Activated T-helper 17 cell treated with anti-CD3 and anti-CD28 coated beads, Interleukin-2, amount 50 U/mL, for 72 hours (primary cell): ENCODE results near the gene L1TD1. TPM values are rescaled to one million over a fixed set of nuclear protein-coding genes. Genes with fewer than 3 reads are reported as not detected.
"Not testable (repeated sequence)": the region's sequence is repeated elsewhere in the genome, so short reads cannot be mapped to it uniquely, and the experiment has no call there.

Experiments
- ATAC-seq: fragments of 150-1000 bp; cut with Tn5 transposase; replicated peaks from 2 replicates; pipeline ENCODE4 v1.10.0; 2021; ENCODE audit warnings: mild to moderate bottlenecking, moderate library complexity
- H3K27ac Mint-ChIP-seq: one replicate; pipeline ENCODE4 v1.8.0; 2022; ENCODE audit warnings: mixed read lengths
- H3K27me3 Mint-ChIP-seq: one replicate; pipeline ENCODE4 v1.8.0; 2022; ENCODE audit warnings: mixed read lengths
- H3K36me3 Mint-ChIP-seq: one replicate; pipeline ENCODE4 v1.8.0; 2022; ENCODE audit warnings: low read depth, mild to moderate bottlenecking, mixed read lengths
- H3K4me1 Mint-ChIP-seq: one replicate; pipeline ENCODE4 v1.8.0; 2022; ENCODE audit warnings: mixed read lengths
- H3K4me3 Mint-ChIP-seq: one replicate; pipeline ENCODE4 v1.8.0; 2022; ENCODE audit warnings: mild to moderate bottlenecking, mixed read lengths
- H3K9me3 Mint-ChIP-seq: one replicate; pipeline ENCODE4 v1.8.0; 2022; ENCODE audit warnings: mixed read lengths
- total RNA-seq, 2 donors: library from RNA; stranded (reverse); gene quantifications; one replicate each; pipeline ENCODE4 v1.2.3, GENCODE V29; 2022

Gene L1TD1, protein sequence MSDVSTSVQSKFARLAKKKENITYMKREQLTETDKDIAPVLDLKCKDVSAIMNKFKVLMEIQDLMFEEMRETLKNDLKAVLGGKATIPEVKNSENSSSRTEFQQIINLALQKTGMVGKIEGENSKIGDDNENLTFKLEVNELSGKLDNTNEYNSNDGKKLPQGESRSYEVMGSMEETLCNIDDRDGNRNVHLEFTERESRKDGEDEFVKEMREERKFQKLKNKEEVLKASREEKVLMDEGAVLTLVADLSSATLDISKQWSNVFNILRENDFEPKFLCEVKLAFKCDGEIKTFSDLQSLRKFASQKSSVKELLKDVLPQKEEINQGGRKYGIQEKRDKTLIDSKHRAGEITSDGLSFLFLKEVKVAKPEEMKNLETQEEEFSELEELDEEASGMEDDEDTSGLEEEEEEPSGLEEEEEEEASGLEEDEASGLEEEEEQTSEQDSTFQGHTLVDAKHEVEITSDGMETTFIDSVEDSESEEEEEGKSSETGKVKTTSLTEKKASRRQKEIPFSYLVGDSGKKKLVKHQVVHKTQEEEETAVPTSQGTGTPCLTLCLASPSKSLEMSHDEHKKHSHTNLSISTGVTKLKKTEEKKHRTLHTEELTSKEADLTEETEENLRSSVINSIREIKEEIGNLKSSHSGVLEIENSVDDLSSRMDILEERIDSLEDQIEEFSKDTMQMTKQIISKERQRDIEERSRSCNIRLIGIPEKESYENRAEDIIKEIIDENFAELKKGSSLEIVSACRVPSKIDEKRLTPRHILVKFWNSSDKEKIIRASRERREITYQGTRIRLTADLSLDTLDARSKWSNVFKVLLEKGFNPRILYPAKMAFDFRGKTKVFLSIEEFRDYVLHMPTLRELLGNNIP
- not detected for total RNA-seq

DNA sequence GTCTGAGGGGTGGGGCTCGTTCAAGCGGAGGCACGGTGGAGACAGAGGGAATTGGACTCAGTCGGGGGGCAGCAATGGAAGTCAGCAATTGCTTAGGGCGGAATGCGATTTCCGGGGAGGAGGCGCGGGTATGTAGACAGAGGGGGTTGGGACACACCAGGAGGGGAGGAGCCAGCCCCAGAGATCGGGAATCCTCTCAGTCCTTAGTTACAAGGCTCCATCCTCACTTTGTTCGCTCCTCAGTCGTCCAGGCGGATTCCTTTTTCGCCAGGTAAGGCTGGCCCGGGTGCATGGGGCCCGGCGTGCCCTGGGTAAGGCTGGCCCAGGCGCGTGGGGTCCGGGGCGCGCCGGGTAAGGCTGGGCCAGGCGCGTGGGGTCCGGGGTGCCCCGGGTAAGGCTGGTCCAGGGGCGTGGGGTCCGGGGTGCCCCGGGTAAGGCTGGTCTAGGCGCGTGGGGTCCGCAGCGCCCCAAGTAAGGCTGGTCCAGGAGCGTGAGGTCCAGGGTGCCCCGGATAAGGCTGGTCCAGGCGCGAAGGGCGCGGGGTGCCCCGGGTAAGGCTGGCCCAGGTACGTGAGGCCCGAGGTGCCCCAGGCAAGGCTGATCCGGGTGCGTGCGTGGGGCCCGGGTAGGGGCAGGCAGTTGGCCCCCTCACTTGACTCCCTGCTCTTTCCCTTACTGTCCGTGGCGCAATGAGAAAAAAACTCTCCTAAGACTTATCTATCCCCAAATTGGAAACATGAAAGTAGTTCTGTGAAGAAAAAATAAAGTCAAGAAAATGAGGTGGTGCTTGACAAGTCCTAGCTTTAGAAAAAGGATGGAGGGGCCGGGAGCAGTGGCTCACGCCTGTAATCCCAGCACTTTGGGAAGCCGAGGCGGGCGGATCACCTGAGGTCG, at the start of gene L1TD1:
Gene L1TD1 (plus strand): TSS at position 199 of the 894 bp plus-strand sequence. CDS start 11,780 bp downstream, outside the sequence.
- Mint-ChIP-seq H3K36me3 (no peaks in the 10 kb centered on the region), H3K27ac (no peak within 1 kb of the TSS), H3K4me1 (no peaks in the 10 kb centered on the region), H3K27me3 (peaks cover 21% of the 10 kb centered on the region), H3K4me3 (no peak within 1 kb of the TSS), H3K9me3 (no peaks in the 10 kb centered on the region)
- no peak for ATAC-seq

DNA sequence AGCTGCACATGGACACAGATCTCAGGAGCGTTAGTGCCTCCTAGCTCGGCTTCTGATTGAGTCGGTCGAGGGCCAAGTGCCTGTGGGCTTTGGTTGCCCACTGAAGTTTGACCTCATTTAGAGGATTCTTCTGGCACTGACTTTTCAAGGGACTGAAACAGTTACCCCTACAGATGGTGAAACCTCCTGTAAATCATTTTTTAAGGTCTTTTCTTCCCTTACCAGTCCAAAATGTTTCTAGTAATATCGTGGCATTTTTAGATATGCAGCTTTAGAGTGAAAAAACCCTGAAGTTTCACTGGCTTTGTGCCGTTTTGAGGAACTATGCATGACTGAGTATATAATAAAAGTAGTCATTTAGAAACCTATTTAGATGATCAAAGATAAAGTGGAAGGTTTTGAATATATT, 34.7 kb upstream of the L1TD1 start:
- Mint-ChIP-seq H3K27ac (no peak overlapping the region), H3K4me1 (no peaks in the 10 kb centered on the region), H3K4me3 (no peak overlapping the region), H3K36me3 (peaks cover 16% of the 10 kb centered on the region), H3K27me3 (no peaks in the 10 kb centered on the region), H3K9me3 (no peaks in the 10 kb centered on the region)
- ATAC-seq: no peak

- peaks cover 16% of the 10 kb centered on the region for H3K36me3 Mint-ChIP-seq
- H3K4me1 Mint-ChIP-seq: no peaks in the 10 kb centered on the region
- no peak overlapping the region for H3K27ac Mint-ChIP-seq
- no peak for ATAC-seq
- no peak overlapping the region for H3K4me3 Mint-ChIP-seq
- H3K27me3 Mint-ChIP-seq: no peaks in the 10 kb centered on the region
- no peaks in the 10 kb centered on the region for H3K9me3 Mint-ChIP-seq
These were observed 32.9 kb upstream of the L1TD1 start for GRCh38 chr1:62161711-62162110.

- not testable (repeated sequence) for H3K9me3 Mint-ChIP-seq, H3K36me3 Mint-ChIP-seq, H3K27me3 Mint-ChIP-seq, H3K4me1 Mint-ChIP-seq, H3K4me3 Mint-ChIP-seq, H3K27ac Mint-ChIP-seq, ATAC-seq
These were observed 24.3 kb upstream of the L1TD1 start for GRCh38 chr1:62170380-62170779.

DNA sequence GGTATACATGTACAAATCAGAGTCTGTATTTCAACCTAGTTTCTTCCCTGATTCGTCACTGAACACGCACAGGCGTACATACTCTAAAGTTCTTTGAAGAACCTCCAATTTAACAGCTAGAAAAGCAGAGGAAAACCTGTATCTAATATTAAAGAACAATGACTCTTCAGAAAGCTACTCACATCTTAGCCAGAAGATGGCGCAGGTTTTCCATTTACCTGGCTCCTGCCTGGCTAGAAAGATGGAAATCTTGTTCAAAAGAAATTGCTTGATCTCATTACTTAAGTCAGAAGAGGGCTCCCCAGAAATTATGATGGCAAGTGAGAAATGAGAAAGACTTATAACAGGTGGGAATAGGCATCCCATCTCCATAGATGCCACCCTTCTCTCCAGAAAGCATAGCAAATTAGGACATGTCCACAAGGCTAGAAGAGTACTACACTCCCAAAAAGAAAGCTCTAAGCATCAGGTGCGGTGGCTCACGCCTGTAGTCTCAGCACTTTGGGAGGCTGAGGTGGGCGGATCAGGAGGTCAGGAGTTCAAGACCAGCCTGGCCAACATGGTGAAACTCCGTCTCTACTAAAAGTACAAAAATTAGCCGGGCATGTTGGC, 19.0 kb upstream of the L1TD1 start:
- H3K27ac Mint-ChIP-seq: no peak overlapping the region
- H3K4me3 Mint-ChIP-seq: no peak overlapping the region
- H3K27me3 Mint-ChIP-seq: no peaks in the 10 kb centered on the region
- no peak for ATAC-seq
- no peaks in the 10 kb centered on the region for H3K4me1 Mint-ChIP-seq
- no peaks in the 10 kb centered on the region for H3K36me3 Mint-ChIP-seq
- no peaks in the 10 kb centered on the region for H3K9me3 Mint-ChIP-seq

- Mint-ChIP-seq H3K4me3 (no peak overlapping the region), H3K36me3 (no peaks in the 10 kb centered on the region), H3K27me3 (no peaks in the 10 kb centered on the region), H3K9me3 (no peaks in the 10 kb centered on the region), H3K27ac (no peak overlapping the region), H3K4me1 (no peaks in the 10 kb centered on the region)
- no peak for ATAC-seq
These were observed 17.9 kb upstream of the L1TD1 start for GRCh38 chr1:62176597-62177312.

- no peaks in the 10 kb centered on the region for H3K27me3 Mint-ChIP-seq
- ATAC-seq: no peak
- H3K4me1 Mint-ChIP-seq: no peaks in the 10 kb centered on the region
These were observed 17.0 kb upstream of the L1TD1 start for GRCh38 chr1:62177621-62178020.

GRCh38 chr1:62178372-62178771, 16.3 kb upstream of the L1TD1 start:
- Mint-ChIP-seq H3K27me3 (peaks cover 4% of the 10 kb centered on the region), H3K27ac (no peak overlapping the region), H3K4me1 (no peaks in the 10 kb centered on the region), H3K36me3 (no peaks in the 10 kb centered on the region), H3K9me3 (no peaks in the 10 kb centered on the region), H3K4me3 (no peak overlapping the region)
- ATAC-seq: no peak

More at GRCh38 chr1:62177621-62178020, 17.0 kb upstream of the L1TD1 start:
- H3K4me3 Mint-ChIP-seq: no peak overlapping the region
- H3K9me3 Mint-ChIP-seq: no peaks in the 10 kb centered on the region
- no peaks in the 10 kb centered on the region for H3K36me3 Mint-ChIP-seq
- no peak overlapping the region for H3K27ac Mint-ChIP-seq

- ATAC-seq, H3K4me1 Mint-ChIP-seq: not testable (repeated sequence)
These were observed 14.6 kb upstream of the L1TD1 start for GRCh38 chr1:62180054-62180453.

DNA sequence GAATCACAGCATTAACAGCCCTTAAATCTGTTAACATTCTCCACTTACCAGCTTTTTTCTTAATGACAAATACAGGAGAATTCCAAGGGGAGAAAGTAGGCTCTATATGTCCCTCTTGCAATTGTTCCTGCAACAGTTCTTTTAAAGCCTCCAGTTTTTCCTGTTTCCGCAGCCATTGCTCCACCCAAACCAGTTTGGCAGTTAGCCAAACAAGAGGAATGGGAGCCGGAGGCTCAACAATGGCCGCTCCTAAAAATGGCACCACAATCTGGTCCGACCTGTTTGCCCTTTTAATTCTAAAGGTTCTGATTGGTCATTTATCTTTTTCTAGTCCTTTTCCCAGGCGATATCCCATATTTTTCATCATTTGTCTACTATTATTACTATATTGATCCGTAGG, 14.0 kb upstream of the L1TD1 start:
- Mint-ChIP-seq H3K9me3 (no peaks in the 10 kb centered on the region), H3K4me3 (no peak overlapping the region), H3K27ac (no peak overlapping the region), H3K36me3 (no peaks in the 10 kb centered on the region), H3K27me3 (peaks cover 4% of the 10 kb centered on the region), H3K4me1 (no peaks in the 10 kb centered on the region)
- ATAC-seq: no peak

More at GRCh38 chr1:62180054-62180453, 14.6 kb upstream of the L1TD1 start:
- H3K27ac Mint-ChIP-seq, H3K9me3 Mint-ChIP-seq, H3K4me3 Mint-ChIP-seq, H3K36me3 Mint-ChIP-seq, H3K27me3 Mint-ChIP-seq: not testable (repeated sequence)

DNA sequence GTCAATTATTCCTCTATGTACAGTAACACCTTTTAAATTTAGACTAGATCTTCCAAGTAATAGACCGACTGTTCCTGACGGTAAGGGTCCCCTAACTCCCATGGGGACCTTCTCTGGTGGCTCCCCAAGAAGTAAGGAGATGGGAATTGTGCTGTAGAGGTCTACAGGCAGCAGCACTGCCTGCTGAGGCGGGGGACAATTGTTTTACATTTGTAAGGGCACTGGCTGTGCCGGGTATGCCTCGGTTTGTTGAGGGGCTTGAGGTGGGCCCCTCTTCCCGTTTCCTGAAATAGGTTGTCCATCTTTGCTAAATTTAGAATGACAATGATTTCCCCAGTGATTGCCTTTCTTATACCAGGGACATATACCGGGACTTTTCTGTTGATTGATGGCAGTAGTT, 13.1 kb upstream of the L1TD1 start:
- Mint-ChIP-seq H3K4me1 (no peaks in the 10 kb centered on the region), H3K36me3 (no peaks in the 10 kb centered on the region), H3K27me3 (peaks cover 4% of the 10 kb centered on the region), H3K27ac (no peak overlapping the region), H3K9me3 (no peaks in the 10 kb centered on the region), H3K4me3 (no peak overlapping the region)
- no peak for ATAC-seq

GRCh38 chr1:62182157-62182556, 12.5 kb upstream of the L1TD1 start:
- ATAC-seq, H3K27me3 Mint-ChIP-seq, H3K9me3 Mint-ChIP-seq, H3K4me1 Mint-ChIP-seq, H3K4me3 Mint-ChIP-seq, H3K27ac Mint-ChIP-seq, H3K36me3 Mint-ChIP-seq: not testable (repeated sequence)

DNA sequence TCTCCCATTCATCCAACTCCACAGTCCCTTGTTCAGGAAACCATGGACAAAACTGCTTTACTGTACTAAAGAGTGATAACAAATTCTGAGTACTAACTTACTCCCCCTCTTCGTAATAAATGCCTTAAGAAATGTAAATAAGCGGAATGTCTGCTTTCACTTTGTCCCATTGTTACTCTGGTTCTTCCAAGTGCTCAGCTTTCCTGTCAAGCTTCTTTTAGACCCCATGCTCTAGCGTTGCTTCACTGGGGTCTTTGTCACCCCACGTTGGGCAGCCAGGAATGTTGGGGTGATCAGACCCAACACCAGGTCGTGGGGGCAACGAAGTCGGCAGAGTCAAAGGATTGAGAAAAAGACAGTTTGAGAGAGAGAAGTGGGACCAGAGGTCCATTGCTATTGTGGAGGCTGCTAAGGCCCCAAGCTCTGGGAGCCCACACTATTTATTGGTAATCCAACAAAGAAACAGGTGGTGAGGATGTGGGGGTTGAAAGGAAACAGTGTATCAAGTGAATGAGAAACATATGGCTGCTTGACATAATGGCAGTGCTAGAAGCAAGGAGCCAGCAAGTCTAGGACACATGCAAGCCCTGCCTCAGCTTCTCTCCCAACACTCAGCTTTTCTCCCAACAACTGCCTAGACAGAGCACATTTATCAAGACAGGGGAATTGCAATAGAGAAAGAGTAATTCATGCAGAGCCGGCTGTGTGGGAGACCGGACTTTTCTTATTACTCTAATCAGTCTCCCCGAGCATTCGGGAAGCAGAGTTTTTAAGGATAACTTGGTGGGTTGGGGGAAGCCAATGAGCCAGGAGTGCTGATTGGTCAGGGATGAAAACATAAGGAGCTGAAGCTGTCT, 11.3 kb upstream of the L1TD1 start:
- H3K36me3 Mint-ChIP-seq, ATAC-seq, H3K27me3 Mint-ChIP-seq, H3K4me3 Mint-ChIP-seq, H3K4me1 Mint-ChIP-seq, H3K27ac Mint-ChIP-seq, H3K9me3 Mint-ChIP-seq: not testable (repeated sequence)
